GM19025 (cell line): ENCODE data around the gene DIRAS1.
A peak's percentile ranks its signal among the peaks of the same experiment; 100 is the strongest.

Experiments
- ATAC-seq: cut with Tn5 transposase; IDR thresholded peaks from one replicate; pipeline ENCODE4 v1.9.1; 2021; ENCODE audit warnings: mild to moderate bottlenecking, low read depth, moderate library complexity; ENCODE audit not compliant: unreplicated experiment

Gene DIRAS1

GRCh38 chr19:2755811-2756210, 34.6 kb upstream of the DIRAS1 start:
- ATAC-seq = no peak

- ATAC-seq = no peak
These were observed 34.2 kb upstream of the DIRAS1 start for GRCh38 chr19:2755448-2755705.

- no peak for ATAC-seq
These were observed 33.7 kb upstream of the DIRAS1 start for GRCh38 chr19:2754659-2755447.

- ATAC-seq = no peak
These were observed 30.3 kb upstream of the DIRAS1 start for GRCh38 chr19:2751438-2751830.

- no peak for ATAC-seq
These were observed 29.8 kb upstream of the DIRAS1 start for GRCh38 chr19:2750808-2751437.

GRCh38 chr19:2747349-2747748, 26.2 kb upstream of the DIRAS1 start:
- ATAC-seq = no peak

GRCh38 chr19:2744113-2744512, 22.9 kb upstream of the DIRAS1 start:
- ATAC-seq = no peak

GRCh38 chr19:2743099-2743498, 21.9 kb upstream of the DIRAS1 start:
- no peak for ATAC-seq

GRCh38 chr19:2740314-2740656, 19.1 kb upstream of the DIRAS1 start:
- no peak for ATAC-seq

GRCh38 chr19:2739602-2740313, 18.6 kb upstream of the DIRAS1 start, which contains the start of gene SLC39A3:
Gene SLC39A3 (minus strand): TSS chr19:2740017. CDS start chr19:2737257, 2,760 bp downstream.
- peak; percentile 95 for ATAC-seq

GRCh38 chr19:2736550-2737190, 15.5 kb upstream of the DIRAS1 start:
- no peak for ATAC-seq

- ATAC-seq = no peak
These were observed 14.2 kb upstream of the DIRAS1 start for GRCh38 chr19:2735374-2735773.

- no peak for ATAC-seq
These were observed 13.6 kb upstream of the DIRAS1 start for GRCh38 chr19:2734589-2735288.

GRCh38 chr19:2733930-2734588, 12.9 kb upstream of the DIRAS1 start:
- ATAC-seq = no peak

- ATAC-seq = no peak
These were observed 11.7 kb upstream of the DIRAS1 start for GRCh38 chr19:2732883-2733282.

- ATAC-seq = no peak
These were observed 11.1 kb upstream of the DIRAS1 start for GRCh38 chr19:2732157-2732725.

- no peak for ATAC-seq
These were observed 10.2 kb upstream of the DIRAS1 start for GRCh38 chr19:2731181-2731995.

GRCh38 chr19:2729943-2730818, 9.0 kb upstream of the DIRAS1 start:
- no peak for ATAC-seq
